Activated naive CD4-positive, alpha-beta T cell treated with anti-CD3 and anti-CD28 coated beads, Interleukin-2, amount 10 ng/mL, durations not matched to agents 5 hours and 36 hours (primary cell): ENCODE data around the gene EEF1B2. TPM values are rescaled to one million over a fixed set of nuclear protein-coding genes. Genes with fewer than 3 reads are reported as not detected.

Source experiments
- total RNA-seq, 2 experiments: library from RNA; stranded (reverse); gene quantifications; one replicate each; pipeline ENCODE4 v1.2.3, GENCODE V29; 2021

The EEF1B2 gene
- 1,000 to 10,000 TPM in 1 of 2 experiments, 100 to 1,000 TPM in 1; 965 to 1,008 TPM for total RNA-seq

DNA sequence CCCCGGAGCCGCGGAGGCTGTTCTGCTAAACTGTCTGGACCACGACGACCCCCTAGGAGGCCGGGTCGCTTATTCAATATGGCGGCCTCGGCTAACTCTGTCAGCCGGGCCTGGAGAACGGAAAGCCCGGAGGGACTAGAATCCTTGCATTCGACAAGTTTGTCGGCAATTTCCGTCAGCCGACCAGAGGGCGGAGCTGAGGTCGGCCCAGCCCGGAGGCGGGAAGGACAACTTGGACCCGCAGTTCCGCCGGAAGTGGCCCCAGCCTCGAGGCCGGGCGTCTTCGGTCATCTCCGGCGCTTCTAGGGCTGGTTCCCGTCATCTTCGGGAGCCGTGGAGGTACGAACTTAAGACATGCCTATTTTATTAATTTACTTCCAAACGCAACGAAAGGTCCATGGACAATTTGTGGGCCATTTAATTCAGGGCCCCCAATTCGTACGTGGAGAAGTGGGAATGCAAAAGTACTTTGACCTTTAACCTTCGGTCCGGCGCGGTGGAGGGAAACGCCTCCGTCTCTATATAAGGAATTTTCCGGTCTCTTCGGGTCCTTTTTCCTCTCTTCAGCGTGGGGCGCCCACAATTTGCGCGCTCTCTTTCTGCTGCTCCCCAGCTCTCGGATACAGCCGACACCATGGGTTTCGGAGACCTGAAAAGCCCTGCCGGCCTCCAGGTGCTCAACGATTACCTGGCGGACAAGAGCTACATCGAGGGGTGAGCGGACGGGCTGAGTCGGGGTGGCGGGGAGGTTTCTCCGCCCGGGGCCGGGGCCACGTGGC, at the start of gene EEF1B2, which contains the start of gene NDUFS1:
Gene EEF1B2, plus strand, starts transcription at position 550 of the 779 bp plus-strand sequence. Its CDS starts 85 bp downstream, at position 635.
Gene NDUFS1, minus strand, starts transcription at position 99 of the 779 bp plus-strand sequence. CDS start 5,766 bp downstream, outside the sequence.

Other genes with a start within 250 kb of the EEF1B2 start
- gene INO80D, start 73.7 kb upstream of the EEF1B2 start, total RNA-seq: 10 to 100 TPM; 24.4 to 26.3 TPM
- 10 to 100 TPM; 54.4 to 55.9 TPM for gene NDUFS1, start 451 bp upstream of the EEF1B2 start, total RNA-seq
- gene ZDBF2, start 114.8 kb downstream of the EEF1B2 start, total RNA-seq: 10 to 100 TPM; 13.6 to 14.3 TPM